Jurkat, Clone E6-1 (cell line): Measurements from ENCODE around the gene DNTT.

Source experiments
- DNase-seq: peaks from one replicate; pipeline ENCODE4 v3.0.0-alpha.2; 2011; ENCODE audit warnings: low read depth, low spot score
- H3K4me3 ChIP-seq: 2 replicates; pipeline ENCODE4 v1.5.1; 2011; ENCODE audit warnings: mild to moderate bottlenecking, low read length, control low read depth, moderate library complexity

DNTT gene

DNA sequence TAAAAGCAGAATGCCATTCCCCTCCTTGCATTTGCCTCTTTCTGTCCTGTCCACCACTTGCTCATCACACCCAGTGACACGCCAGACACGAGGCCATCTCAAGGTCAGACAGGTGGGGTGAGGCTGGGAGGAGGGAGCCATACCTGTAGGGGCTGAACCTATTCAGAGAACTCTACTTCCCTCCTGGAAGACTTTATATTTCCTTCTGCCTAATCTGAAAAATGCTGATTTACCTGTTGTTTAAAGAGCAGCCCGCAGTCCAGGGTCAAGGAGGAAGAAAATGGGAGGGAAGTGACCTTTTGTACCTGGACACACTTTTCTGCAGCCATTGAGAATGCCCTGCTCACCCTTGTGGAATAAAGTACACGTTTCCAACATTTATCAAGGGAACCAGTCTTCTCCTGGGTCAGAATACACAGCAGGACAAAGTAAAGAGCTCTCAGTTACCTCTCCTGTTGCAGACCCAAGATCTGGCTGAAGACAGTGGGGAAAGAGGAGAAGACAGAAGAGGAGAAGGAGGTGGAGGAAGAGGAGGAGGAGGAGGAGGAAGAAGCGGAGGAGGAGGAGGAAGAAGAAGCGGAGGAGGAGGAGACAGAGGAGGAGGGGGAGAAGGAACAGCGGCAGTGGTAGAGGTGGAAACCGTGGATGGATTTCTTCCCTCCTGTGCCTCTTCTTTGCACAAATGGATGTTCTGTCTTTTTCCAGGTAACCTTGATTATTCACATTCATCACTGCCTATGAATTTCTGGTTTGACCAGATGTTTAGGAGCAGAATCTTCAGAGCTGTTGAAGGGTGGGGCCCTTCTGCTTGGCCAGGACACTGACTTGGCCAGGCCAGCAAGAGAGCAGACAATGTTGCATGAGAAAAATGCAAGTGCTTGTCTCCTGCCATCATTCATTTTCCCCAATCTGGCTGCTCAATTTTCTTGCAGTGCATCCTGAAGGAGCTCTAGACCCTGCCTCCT is 31.6 kb upstream of the DNTT start:
- DNase-seq: no peak
- no peak overlapping the region for H3K4me3 ChIP-seq

- no peak overlapping the region for H3K4me3 ChIP-seq
- no peak for DNase-seq
Measured at GRCh38 chr10:96275685-96276418, 28.4 kb upstream of the DNTT start.

DNA sequence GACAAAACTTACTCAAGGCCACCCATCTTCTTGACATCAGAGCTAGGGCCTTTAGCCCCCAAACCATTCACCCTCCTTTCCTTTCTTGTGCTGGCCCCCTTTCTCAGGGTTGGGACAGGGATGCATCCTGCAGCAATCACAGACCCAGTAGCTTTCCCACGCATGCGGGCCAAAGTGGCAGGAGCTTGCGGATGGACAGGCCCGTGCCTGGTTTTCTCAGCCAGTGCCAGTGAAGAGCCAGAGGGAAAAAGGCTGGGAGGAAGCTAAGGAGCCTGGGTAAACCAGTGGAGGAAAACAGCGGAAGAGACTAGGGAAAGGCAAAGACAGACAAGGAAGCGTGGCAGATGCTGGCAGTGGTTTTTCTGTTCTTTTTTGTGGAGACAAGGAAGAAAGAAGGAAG is 27.8 kb upstream of the DNTT start:
- no peak for DNase-seq
- H3K4me3 ChIP-seq: no peak overlapping the region

GRCh38 chr10:96276831-96277230 is 27.4 kb upstream of the DNTT start:
- DNase-seq: no peak
- H3K4me3 ChIP-seq: no peak overlapping the region

GRCh38 chr10:96279191-96279641 is 25.0 kb upstream of the DNTT start:
- no peak for DNase-seq
- no peak overlapping the region for H3K4me3 ChIP-seq

DNA sequence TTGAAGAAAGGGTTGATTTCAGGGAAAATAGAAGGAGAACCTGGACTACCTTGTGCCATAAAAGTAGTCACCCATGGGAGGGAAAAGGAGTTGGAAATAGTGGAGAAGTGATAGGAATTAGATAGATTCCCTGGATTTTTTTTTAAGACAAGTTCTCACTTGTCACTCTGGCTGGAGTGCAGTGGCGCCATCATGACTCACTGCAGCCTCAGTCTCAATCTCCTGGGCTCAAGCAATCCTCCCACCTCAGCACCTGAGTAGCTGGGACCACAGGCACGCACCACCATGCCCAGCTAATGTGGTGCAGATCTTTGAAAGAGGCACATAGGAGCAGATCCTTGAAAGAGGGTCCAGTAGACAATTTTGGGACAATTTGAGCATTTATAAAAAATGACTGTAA is 23.4 kb upstream of the DNTT start:
- DNase-seq: no peak
- H3K4me3 ChIP-seq: no peak overlapping the region

- no peak overlapping the region for H3K4me3 ChIP-seq
- DNase-seq: no peak
Measured at GRCh38 chr10:96281444-96282029, 22.7 kb upstream of the DNTT start.

DNA sequence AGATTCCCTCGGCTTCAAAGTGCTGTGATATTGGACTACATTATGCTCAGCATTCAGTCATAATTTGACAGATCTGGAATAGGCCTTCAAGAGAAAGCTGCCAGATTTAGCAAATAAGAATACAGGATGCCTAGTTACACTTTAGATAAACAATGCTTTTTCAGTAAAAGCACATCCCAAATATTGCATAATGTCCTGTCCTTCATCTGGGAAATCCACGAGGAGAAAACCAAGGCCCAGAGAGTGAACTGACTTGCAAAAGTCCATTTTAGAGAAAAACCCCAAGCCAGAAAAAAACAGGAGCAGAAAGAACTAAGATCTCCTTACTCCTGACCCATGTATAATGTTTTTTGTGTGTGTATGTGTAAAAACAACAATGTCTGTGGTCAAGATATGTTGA is 20.9 kb upstream of the DNTT start:
- no peak for DNase-seq
- no peak overlapping the region for H3K4me3 ChIP-seq

DNA sequence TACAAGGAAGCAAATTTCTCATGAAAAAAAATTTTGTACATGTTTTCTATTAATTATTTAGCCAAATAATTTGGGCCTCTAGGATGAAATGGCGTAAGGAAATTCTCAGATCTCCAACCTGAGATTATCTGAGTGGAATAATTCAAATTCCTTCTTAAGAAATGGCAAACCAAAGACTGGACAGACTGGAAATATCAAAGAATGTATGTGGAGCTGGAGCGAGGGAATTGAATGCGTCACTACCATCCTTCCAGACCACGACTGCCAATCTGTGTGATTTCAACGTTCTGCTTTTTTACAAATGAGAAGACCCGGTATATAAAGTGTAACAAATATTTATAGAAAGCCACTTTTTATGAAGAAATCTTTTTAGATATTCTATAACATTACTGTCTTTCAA is 20.5 kb upstream of the DNTT start:
- no peak for DNase-seq
- no peak overlapping the region for H3K4me3 ChIP-seq

GRCh38 chr10:96285331-96285752 is 18.9 kb upstream of the DNTT start:
- no peak for DNase-seq
- H3K4me3 ChIP-seq: no peak overlapping the region

DNA sequence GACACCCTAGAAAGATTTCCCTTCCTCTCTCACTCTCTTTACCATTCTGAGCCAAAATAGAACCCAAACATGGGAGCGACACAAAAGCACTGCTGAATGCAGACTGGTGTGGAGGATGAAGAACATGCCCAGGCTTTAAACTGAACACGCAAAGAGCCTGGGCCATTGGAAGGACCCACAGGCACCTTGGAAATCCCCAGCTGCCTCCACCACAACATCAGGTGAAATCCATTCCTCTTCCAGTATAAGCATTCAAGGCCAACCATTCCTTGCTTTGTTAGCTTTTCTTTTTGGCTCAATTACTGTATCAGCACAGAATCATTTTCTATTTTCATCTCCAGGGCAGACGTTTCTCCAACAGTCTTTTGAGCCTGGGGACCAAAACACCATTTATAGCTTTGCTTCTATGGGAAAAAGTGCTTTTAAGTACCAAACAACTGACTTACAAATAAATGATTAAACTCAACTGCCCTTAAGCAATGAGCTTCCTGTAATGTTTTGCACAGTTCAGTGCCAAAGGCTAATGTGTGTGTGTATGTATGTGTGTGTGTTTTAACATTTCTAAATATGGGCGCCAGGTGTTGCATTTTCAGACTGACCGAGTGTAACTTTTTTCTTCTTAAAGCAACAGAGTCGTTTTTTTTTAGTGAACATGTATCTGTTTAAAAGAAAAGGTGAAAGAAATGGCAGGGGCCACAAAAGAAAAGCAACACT is 16.7 kb upstream of the DNTT start:
- peak overlapping the region; percentile 15 for H3K4me3 ChIP-seq
- peak; percentile 80 for DNase-seq

DNA sequence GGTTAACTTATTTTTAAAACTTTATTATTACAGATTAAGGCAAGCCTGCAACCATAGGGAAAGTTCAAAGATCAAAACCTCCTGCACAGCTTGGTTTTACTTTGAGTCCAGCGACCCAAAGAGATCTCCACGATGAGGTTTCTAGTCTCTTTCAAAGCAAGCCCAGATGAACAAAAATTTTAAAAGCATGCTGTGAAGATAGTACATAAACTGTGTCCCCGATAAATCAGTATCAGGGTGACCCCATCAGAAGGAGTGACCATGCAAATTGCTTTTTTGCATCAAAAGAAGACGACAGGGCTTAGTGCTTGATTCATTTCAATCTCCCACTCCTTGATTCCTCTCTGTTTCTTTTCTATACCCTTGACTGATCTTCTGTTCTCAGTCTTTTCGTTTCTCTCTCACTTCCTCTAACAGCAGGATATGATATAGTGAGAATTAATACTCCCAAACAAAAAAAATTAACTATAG is 16.0 kb upstream of the DNTT start:
- no peak for DNase-seq
- H3K4me3 ChIP-seq: peak overlapping the region; percentile 15

- no peak for DNase-seq
- H3K4me3 ChIP-seq: no peak overlapping the region
Measured at GRCh38 chr10:96289218-96289910, 14.9 kb upstream of the DNTT start.

DNA sequence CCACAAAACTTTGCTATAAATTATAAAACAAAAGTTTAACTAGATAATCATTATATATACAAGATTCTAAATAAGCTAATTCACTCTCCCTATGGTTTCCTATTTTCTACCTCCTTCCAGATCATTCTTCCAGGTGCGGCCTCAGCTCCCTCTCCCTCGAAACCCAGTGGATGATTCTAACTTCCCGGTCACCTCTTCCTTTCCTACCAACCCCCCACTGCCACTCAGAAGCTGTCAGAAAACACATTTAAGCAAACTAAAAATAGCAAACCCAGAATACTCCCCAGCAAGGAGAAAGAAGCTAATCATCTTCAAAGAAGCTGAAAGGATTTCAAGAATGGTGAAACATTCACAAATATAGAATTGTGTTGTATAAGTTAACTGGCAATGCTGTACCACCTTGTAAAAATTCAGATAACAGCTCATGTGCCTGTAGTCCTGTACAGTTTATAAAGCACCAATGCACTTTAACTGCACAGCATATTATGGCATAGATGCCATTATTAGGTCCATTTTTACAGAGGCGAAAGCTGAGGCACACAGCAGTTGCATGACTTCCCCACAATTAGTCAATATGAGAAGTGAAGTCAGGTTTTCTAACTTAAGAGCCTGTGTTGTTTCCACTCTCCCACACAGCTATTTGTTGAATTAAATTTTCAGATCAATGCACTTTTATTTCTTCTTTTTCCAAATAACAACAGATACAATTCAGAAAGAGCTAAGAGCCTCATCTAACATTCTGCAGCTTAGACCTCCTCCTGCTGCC is 13.7 kb upstream of the DNTT start:
- DNase-seq: no peak
- H3K4me3 ChIP-seq: no peak overlapping the region

GRCh38 chr10:96292971-96293920 is 11.0 kb upstream of the DNTT start:
- no peak overlapping the region for H3K4me3 ChIP-seq
- peak; percentile 82 for DNase-seq

GRCh38 chr10:96295475-96295874 is 8.8 kb upstream of the DNTT start:
- peak; percentile 90 for DNase-seq
- peak overlapping the region; percentile 41 for H3K4me3 ChIP-seq

DNA sequence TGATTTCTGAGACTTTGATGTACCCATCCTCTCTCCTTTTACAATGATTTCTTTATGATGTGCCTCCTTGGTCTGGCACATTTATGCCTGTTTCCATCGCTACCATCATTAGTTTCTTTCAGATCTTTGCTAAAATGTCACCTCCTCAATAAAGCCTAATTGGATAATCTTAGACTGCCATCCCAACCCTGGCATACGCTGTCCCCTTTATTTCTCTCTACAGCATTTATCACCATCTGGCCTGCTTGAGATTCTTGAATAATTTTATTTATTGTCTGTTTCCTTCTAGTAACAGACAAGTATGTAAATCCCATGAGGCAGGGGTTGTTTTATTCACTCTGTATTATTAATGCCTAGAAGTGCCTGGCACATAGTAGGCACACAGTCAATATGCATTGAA is 6.7 kb upstream of the DNTT start:
- H3K4me3 ChIP-seq: no peak overlapping the region
- DNase-seq: no peak
